ENCODE results near the gene TCERG1L. TPM values are rescaled to one million over a fixed set of nuclear protein-coding genes. Genes with fewer than 3 reads are reported as not detected.

The TCERG1L gene
- total RNA-seq, 1 experiment from 2014 or later, result not detected

DNA sequence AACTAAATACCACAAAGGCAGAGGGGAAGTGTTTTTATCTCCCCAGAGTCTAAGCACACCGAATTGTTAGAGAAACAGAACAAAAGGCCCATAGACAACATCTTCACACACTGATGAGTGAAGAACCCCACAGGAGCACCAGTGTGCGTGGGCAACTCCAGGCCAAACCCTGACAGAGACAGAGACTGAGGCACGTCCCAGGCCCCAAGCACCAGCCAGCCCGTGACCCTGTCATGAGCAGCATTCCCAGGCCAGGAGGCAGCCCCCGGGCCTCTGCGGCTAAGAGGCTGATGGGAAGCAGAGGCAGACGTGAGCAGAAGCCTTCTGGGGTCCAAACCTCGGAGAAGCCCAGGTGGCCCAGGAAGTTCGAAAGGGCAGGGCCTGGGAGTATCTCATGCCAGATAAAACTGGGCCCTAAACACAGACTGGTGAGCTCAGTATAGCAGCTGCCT is 184.4 kb downstream of the TCERG1L start:
- H3K9me2 ChIP-seq (ENCODE audit: insufficient read depth), result no peaks in the 10 kb centered on the region
- no peaks in the 10 kb centered on the region for H3K36me3 ChIP-seq (ENCODE audit: low read depth)
- POLR2A ChIA-PET (ENCODE audit: unreplicated experiment), result interaction anchor here (0.6 kb wide), 1 partner anchor 42 kb away, joined by 4 read pairs; no protein-coding TSS in a partner anchor
- TF ChIP-seq, protein P1, sequence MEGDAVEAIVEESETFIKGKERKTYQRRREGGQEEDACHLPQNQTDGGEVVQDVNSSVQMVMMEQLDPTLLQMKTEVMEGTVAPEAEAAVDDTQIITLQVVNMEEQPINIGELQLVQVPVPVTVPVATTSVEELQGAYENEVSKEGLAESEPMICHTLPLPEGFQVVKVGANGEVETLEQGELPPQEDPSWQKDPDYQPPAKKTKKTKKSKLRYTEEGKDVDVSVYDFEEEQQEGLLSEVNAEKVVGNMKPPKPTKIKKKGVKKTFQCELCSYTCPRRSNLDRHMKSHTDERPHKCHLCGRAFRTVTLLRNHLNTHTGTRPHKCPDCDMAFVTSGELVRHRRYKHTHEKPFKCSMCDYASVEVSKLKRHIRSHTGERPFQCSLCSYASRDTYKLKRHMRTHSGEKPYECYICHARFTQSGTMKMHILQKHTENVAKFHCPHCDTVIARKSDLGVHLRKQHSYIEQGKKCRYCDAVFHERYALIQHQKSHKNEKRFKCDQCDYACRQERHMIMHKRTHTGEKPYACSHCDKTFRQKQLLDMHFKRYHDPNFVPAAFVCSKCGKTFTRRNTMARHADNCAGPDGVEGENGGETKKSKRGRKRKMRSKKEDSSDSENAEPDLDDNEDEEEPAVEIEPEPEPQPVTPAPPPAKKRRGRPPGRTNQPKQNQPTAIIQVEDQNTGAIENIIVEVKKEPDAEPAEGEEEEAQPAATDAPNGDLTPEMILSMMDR (conservative IDR thresholded peaks at IDR 0.05), result no peak
- TF ChIP-seq EZH2 (IDR thresholded peaks at IDR 0.05; ENCODE audit: low read depth), result no peak
- no peak for DNase-seq
- H3K4me3 ChIP-seq, result no peak overlapping the region
- no peaks in the 10 kb centered on the region for H3K9me3 ChIP-seq (ENCODE audit: insufficient read depth, low read depth)
- H3K4me2 ChIP-seq, result no peak overlapping the region
- CTCF ChIA-PET, result no interaction called here
- intact Hi-C loops (cut with micrococcal nuclease; ENCODE audit: unreplicated experiment), result no loop called here
- H3K27me3 ChIP-seq (ENCODE audit: insufficient read depth, low read depth), result peaks cover 35% of the 10 kb centered on the region
- no peaks in the 10 kb centered on the region for H3K4me1 ChIP-seq (replicated peaks; ENCODE audit: insufficient read depth)
- no peaks in the 10 kb centered on the region for H3F3A ChIP-seq (ENCODE audit: insufficient read depth, low read depth)
- no peaks in the 10 kb centered on the region for H4K20me1 ChIP-seq (ENCODE audit: insufficient read depth)
- no TSS peak for BruUV-seq (replicated peaks)
- H3K27ac ChIP-seq, result no peak overlapping the region
- no peak overlapping the region for H2AFZ ChIP-seq
- H3K79me2 ChIP-seq (ENCODE audit: low read depth), result no peaks in the 10 kb centered on the region

DNA sequence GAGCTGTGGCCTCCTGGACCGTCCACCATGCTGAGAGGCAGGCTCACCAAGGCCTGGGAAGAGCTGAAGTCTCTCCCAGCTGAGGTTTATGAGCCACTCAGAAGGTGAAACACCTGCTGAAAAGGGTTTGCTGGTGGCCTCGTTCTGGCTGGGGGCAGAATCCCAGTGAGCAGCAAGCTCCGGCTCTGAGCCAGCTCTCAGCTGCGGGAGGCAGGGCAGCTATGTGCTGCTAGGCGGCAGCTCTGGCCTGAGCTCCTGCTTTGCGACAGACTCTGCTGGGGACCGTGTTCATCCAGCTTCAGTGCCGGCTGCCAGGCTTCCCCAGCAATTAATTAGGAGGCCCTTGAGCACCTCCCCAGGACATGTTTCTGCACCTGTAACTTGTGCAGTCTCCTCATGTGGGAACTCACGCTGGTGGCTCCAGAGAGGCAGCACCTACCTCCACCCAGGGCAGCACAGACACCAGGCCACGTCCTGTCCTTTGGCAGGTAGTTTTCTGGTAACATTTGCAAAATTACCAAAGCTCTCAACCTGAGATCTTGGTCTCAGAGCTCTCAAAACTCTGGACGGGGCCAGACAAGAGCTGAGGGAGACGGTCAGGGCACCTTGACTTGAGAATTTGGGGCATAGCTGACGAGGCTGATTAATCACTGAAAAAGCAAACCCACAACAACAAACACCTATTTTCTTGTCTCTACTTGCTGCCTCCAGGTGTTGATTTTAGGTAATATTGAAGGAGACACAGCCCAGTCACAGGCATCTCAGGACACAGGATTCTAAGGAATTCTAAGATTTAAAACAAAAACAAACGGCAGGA is 185.0 kb downstream of the TCERG1L start:
- POLR2A ChIA-PET (ENCODE audit: unreplicated experiment), result interaction anchor here (0.6 kb wide), 1 partner anchor 41 kb away, joined by 4 read pairs; no protein-coding TSS in a partner anchor
- Histone ChIP-seq H2AFZ (no peak overlapping the region), H3K79me2 (ENCODE audit: low read depth) (no peaks in the 10 kb centered on the region), H4K20me1 (ENCODE audit: insufficient read depth) (no peaks in the 10 kb centered on the region), H3K9me2 (ENCODE audit: insufficient read depth) (no peaks in the 10 kb centered on the region), H3F3A (ENCODE audit: insufficient read depth, low read depth) (no peaks in the 10 kb centered on the region), H3K27me3 (ENCODE audit: insufficient read depth, low read depth) (peaks cover 29% of the 10 kb centered on the region), H3K27ac (no peak overlapping the region), H3K4me2 (no peak overlapping the region), H3K4me3 (no peak overlapping the region), H3K4me1 (replicated peaks; ENCODE audit: insufficient read depth) (no peaks in the 10 kb centered on the region), H3K9me3 (ENCODE audit: insufficient read depth, low read depth) (no peaks in the 10 kb centered on the region), H3K36me3 (ENCODE audit: low read depth) (no peaks in the 10 kb centered on the region)
- no TSS peak for BruUV-seq (replicated peaks)
- intact Hi-C loops (cut with micrococcal nuclease; ENCODE audit: unreplicated experiment), result no loop called here
- DNase-seq, result no peak
- TF ChIP-seq, protein P1 (conservative IDR thresholded peaks at IDR 0.05), result no peak
- no peak for TF ChIP-seq EZH2 (IDR thresholded peaks at IDR 0.05; ENCODE audit: low read depth)
- CTCF ChIA-PET, result no interaction called here

DNA sequence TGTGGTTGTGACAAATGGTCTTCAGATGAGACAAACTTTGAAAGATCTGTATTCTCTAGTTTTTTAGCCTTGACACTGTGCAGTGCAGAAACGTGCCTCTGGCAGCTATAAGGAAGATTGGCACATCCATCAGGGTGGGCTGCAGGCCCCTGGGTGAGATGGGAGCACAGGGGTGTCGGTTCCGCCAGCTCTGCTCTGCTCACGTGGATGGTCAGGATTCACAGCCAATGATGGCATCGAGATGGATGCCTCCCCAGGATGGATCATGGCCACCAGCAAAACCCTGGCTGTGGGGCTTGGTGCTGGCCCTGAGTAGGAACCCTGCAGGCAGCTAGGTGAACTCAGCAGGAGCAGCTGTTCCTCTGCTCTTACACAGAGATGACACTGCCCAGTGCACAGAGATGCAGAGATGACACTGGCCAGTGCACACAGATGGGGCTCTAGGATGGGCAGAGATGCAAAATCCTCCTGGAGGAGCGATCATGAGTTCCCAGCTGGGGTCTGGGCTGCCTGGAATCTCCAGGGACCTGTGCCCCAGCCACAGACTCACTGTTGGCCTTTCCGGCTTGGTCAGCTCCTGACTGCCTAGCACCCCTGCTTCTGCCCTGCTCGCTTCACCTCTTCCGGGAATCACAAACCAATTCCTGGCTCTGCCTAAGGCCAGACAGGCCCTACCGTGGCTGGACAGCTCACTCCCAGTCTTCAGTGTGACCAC is 185.9 kb downstream of the TCERG1L start:
- Histone ChIP-seq H3K9me3 (ENCODE audit: insufficient read depth, low read depth) (no peaks in the 10 kb centered on the region), H3K27me3 (ENCODE audit: insufficient read depth, low read depth) (peaks cover 20% of the 10 kb centered on the region), H3K27ac (no peak overlapping the region), H3K4me2 (no peak overlapping the region), H3K36me3 (ENCODE audit: low read depth) (no peaks in the 10 kb centered on the region), H3K4me1 (replicated peaks; ENCODE audit: insufficient read depth) (no peaks in the 10 kb centered on the region), H3F3A (ENCODE audit: insufficient read depth, low read depth) (no peaks in the 10 kb centered on the region), H2AFZ (no peak overlapping the region), H4K20me1 (ENCODE audit: insufficient read depth) (no peaks in the 10 kb centered on the region), H3K4me3 (no peak overlapping the region), H3K79me2 (ENCODE audit: low read depth) (no peaks in the 10 kb centered on the region), H3K9me2 (ENCODE audit: insufficient read depth) (no peaks in the 10 kb centered on the region)
- POLR2A ChIA-PET (ENCODE audit: unreplicated experiment), result no interaction called here
- DNase-seq, result no peak
- no TSS peak for BruUV-seq (replicated peaks)
- CTCF ChIA-PET, result no interaction called here
- intact Hi-C loops (cut with micrococcal nuclease; ENCODE audit: unreplicated experiment), result no loop called here
- TF ChIP-seq, protein P1 (conservative IDR thresholded peaks at IDR 0.05), result no peak
- no peak for TF ChIP-seq EZH2 (IDR thresholded peaks at IDR 0.05; ENCODE audit: low read depth)

Measured in PC-9 (cell line).